Activated naive CD4-positive, alpha-beta T cell treated with anti-CD3 and anti-CD28 coated beads, Interleukin-2, amount 50 U/mL, for 72 hours (primary cell): ENCODE measurements around the gene PLXDC1. TPM values are rescaled to one million over a fixed set of nuclear protein-coding genes. Genes with fewer than 3 reads are reported as not detected.

Source experiments
- ATAC-seq, 2 donors: fragments of 150-1000 bp; cut with Tn5 transposase; 2 replicates each; pipeline ENCODE4 v1.10.0; 2021; ENCODE audit warnings: mild to moderate bottlenecking in 2 of 2, moderate library complexity in 2 of 2
- DNase-seq, 2 donors: peaks; one replicate each; pipeline ENCODE4 v3.0.0; 2021 to 2022; ENCODE audit warnings: low spot score in 2 of 2
- H3K27ac Mint-ChIP-seq, 2 donors: one replicate each; pipeline ENCODE4 v1.8.0; 2022; ENCODE audit warnings: mild to moderate bottlenecking in 2 of 2, mixed read lengths in 2 of 2
- H3K36me3 Mint-ChIP-seq, 2 donors: one replicate each; pipeline ENCODE4 v1.8.0; 2022; ENCODE audit warnings: mixed read lengths in 2 of 2
- H3K9me3 Mint-ChIP-seq, 2 donors: one replicate each; pipeline ENCODE4 v1.8.0; 2022; ENCODE audit warnings: mixed read lengths in 2 of 2
- total RNA-seq, 2 donors: library from RNA; stranded (reverse); gene quantifications; one replicate each; pipeline ENCODE4 v1.2.3, GENCODE V29; 2022

The PLXDC1 gene
- total RNA-seq: 10 to 100 TPM in 1 of 2 donors, 1 to 10 TPM in 1; 1.5 to 10.6 TPM

- Mint-ChIP-seq H3K9me3 (no peaks in the 10 kb centered on the region), H3K36me3 (peaks cover 6 to 12% of the 10 kb centered on the region in 2 donors), H3K27ac (peak within 1 kb of the TSS; percentile 79 to 98)
- DNase-seq (peak in 1 of 2 donors; percentile 35), ATAC-seq (no peak)
Measured at GRCh38 chr17:39151150-39151942, at the start of gene PLXDC1. PLXDC1 (minus strand) TSS chr17:39151637; CDS start chr17:39151437, 200 bp downstream.

- Mint-ChIP-seq H3K36me3 (peaks cover 34 to 54% of the 10 kb centered on the region in 2 donors), H3K9me3 (no peaks in the 10 kb centered on the region), H3K27ac (peak overlapping the region; percentile 99 to 100)
- DNase-seq (no peak), ATAC-seq (no peak)
Measured at GRCh38 chr17:39200957-39201510, 49.6 kb upstream of the PLXDC1 start.

GRCh38 chr17:39200070-39200879 is 48.8 kb upstream of the PLXDC1 start, which contains the start of gene RPL19:
RPL19 (plus strand) TSS chr17:39200283; CDS start chr17:39200345, 62 bp downstream.
- Mint-ChIP-seq H3K27ac (peak within 1 kb of the TSS; percentile 99 to 100), H3K9me3 (no peaks in the 10 kb centered on the region), H3K36me3 (peaks cover 34 to 54% of the 10 kb centered on the region in 2 donors)
- ATAC-seq (peak; percentile 63 to 77), DNase-seq (peak; percentile 80 to 87)

GRCh38 chr17:39199820-39200069 is 48.3 kb upstream of the PLXDC1 start:
- DNase-seq (peak; percentile 76 to 88), ATAC-seq (peak; percentile 69 to 70)
- Mint-ChIP-seq H3K27ac (peak overlapping the region; percentile 99 to 100), H3K9me3 (no peaks in the 10 kb centered on the region), H3K36me3 (peaks cover 34 to 51% of the 10 kb centered on the region in 2 donors)

GRCh38 chr17:39198186-39198566 is 46.7 kb upstream of the PLXDC1 start:
- no peaks in the 10 kb centered on the region for H3K9me3 Mint-ChIP-seq
- ATAC-seq (no peak), DNase-seq (no peak)
- H3K36me3 Mint-ChIP-seq: peaks cover 34 to 37% of the 10 kb centered on the region in 2 donors
- H3K27ac Mint-ChIP-seq: peak overlapping the region; percentile 86 to 99

GRCh38 chr17:39197380-39198185 is 46.1 kb upstream of the PLXDC1 start, which contains the start of gene CACNB1:
CACNB1 (minus strand) TSS chr17:39197669; CDS start chr17:39197495, 174 bp downstream.
- Mint-ChIP-seq H3K36me3 (peaks cover 30 to 31% of the 10 kb centered on the region in 2 donors), H3K27ac (peak within 1 kb of the TSS; percentile 86 to 99), H3K9me3 (no peaks in the 10 kb centered on the region)
- peak; percentile 71 to 73 for DNase-seq
- ATAC-seq: peak; percentile 70 to 80

GRCh38 chr17:39196808-39197291 is 45.4 kb upstream of the PLXDC1 start:
- Mint-ChIP-seq H3K36me3 (peaks cover 24% of the 10 kb centered on the region in 2 donors), H3K9me3 (no peaks in the 10 kb centered on the region), H3K27ac (peak overlapping the region in 1 of 2 donors; percentile 52)
- ATAC-seq (no peak), DNase-seq (no peak)

- Mint-ChIP-seq H3K36me3 (peaks cover 19% of the 10 kb centered on the region in 2 donors), H3K27ac (peak overlapping the region in 1 of 2 donors; percentile 52), H3K9me3 (no peaks in the 10 kb centered on the region)
- DNase-seq (no peak), ATAC-seq (no peak)
Measured at GRCh38 chr17:39196241-39196807, 44.9 kb upstream of the PLXDC1 start.

- Mint-ChIP-seq H3K27ac (no peak overlapping the region), H3K36me3 (peaks cover 12% of the 10 kb centered on the region in 2 donors), H3K9me3 (no peaks in the 10 kb centered on the region)
- ATAC-seq (no peak), DNase-seq (no peak)
Measured at GRCh38 chr17:39195568-39196160, 44.2 kb upstream of the PLXDC1 start.

GRCh38 chr17:39194985-39195524 is 43.6 kb upstream of the PLXDC1 start:
- no peak for ATAC-seq
- H3K36me3 Mint-ChIP-seq: peaks cover 6% of the 10 kb centered on the region in 2 donors

GRCh38 chr17:39194089-39194984 is 42.9 kb upstream of the PLXDC1 start:
- Mint-ChIP-seq H3K9me3 (no peaks in the 10 kb centered on the region), H3K36me3 (no peaks in the 10 kb centered on the region), H3K27ac (peak overlapping the region in 1 of 2 donors; percentile 72)
- no peak for DNase-seq
- no peak for ATAC-seq

More at GRCh38 chr17:39194985-39195524, 43.6 kb upstream of the PLXDC1 start:
- no peak for DNase-seq
- H3K9me3 Mint-ChIP-seq: no peaks in the 10 kb centered on the region
- H3K27ac Mint-ChIP-seq: no peak overlapping the region

GRCh38 chr17:39193346-39193745 is 41.9 kb upstream of the PLXDC1 start:
- H3K27ac Mint-ChIP-seq: no peak overlapping the region
- no peak for DNase-seq
- no peaks in the 10 kb centered on the region for H3K36me3 Mint-ChIP-seq
- no peaks in the 10 kb centered on the region for H3K9me3 Mint-ChIP-seq
- no peak for ATAC-seq

- H3K9me3 Mint-ChIP-seq: no peaks in the 10 kb centered on the region
- H3K36me3 Mint-ChIP-seq: no peaks in the 10 kb centered on the region
- DNase-seq (no peak), ATAC-seq (no peak)
- H3K27ac Mint-ChIP-seq: no peak overlapping the region
Measured at GRCh38 chr17:39192901-39193300, 41.5 kb upstream of the PLXDC1 start.

GRCh38 chr17:39191750-39192510 is 40.5 kb upstream of the PLXDC1 start:
- no peaks in the 10 kb centered on the region for H3K36me3 Mint-ChIP-seq
- ATAC-seq: no peak
- H3K27ac Mint-ChIP-seq: peak overlapping the region in 1 of 2 donors; percentile 14
- DNase-seq: no peak
- no peaks in the 10 kb centered on the region for H3K9me3 Mint-ChIP-seq
